ENCODE measurements around the gene HOXA6. TPM values are rescaled to one million over a fixed set of nuclear protein-coding genes. Genes with fewer than 3 reads are reported as not detected.
A peak's percentile ranks its signal among the peaks of the same experiment; 100 is the strongest.

Gene HOXA6
- total RNA-seq, 6 experiments from 2014 or later, result not detected

- Histone ChIP-seq H3K9me3 (no peaks in the 10 kb centered on the region), H3K27ac (no peak overlapping the region), H3K27me3 (peaks cover 0 to 16% of the 10 kb centered on the region in 2 donors), H3K4me1 (peaks cover 0 to 18% (median 3%) of the 10 kb centered on the region in 4 donors), H3K4me3 (no peak overlapping the region), H3K36me3 (no peaks in the 10 kb centered on the region)
- intact Hi-C loops (cut with DNase I), result no loop called here
- ATAC-seq, result no peak
- no peak for DNase-seq
- TF ChIP-seq POLR2A (IDR thresholded peaks at IDR 0.05) (no peak), CTCF (IDR thresholded peaks at IDR 0.05) (no peak)
- WGBS (ENCODE audit: insufficient coverage, low coverage, low lambda C conversion rate, missing lambda C conversion rate), result 58% methylated on average over 1 of the region's 1 CpG
Measured at GRCh38 chr7:27119412-27119911, 28.1 kb downstream of the HOXA6 start.

- H3K9me3 ChIP-seq, result no peaks in the 10 kb centered on the region
- WGBS (ENCODE audit: insufficient coverage, low coverage, low lambda C conversion rate, missing lambda C conversion rate), result 51% methylated on average over 3 of the region's 3 CpGs
- TF ChIP-seq CTCF (IDR thresholded peaks at IDR 0.05) (no peak), POLR2A (IDR thresholded peaks at IDR 0.05) (no peak)
- H3K27me3 ChIP-seq, result peaks cover 0 to 7% of the 10 kb centered on the region in 2 donors
- ATAC-seq (no peak), DNase-seq (no peak)
- H3K4me3 ChIP-seq, result no peak overlapping the region
- intact Hi-C loops (cut with DNase I), result no loop called here
- H3K4me1 ChIP-seq, result peaks cover 0 to 18% (median 3%) of the 10 kb centered on the region in 4 donors
- no peak overlapping the region for H3K27ac ChIP-seq
- no peaks in the 10 kb centered on the region for H3K36me3 ChIP-seq
Measured at GRCh38 chr7:27118580-27118979, 29.0 kb downstream of the HOXA6 start.

- TF ChIP-seq POLR2A (IDR thresholded peaks at IDR 0.05) (no peak), CTCF (IDR thresholded peaks at IDR 0.05) (no peak)
- Histone ChIP-seq H3K27ac (no peak overlapping the region), H3K4me3 (no peak overlapping the region), H3K27me3 (peaks cover 0 to 6% of the 10 kb centered on the region in 2 donors), H3K4me1 (peaks cover 0 to 18% (median 3%) of the 10 kb centered on the region in 4 donors), H3K36me3 (no peaks in the 10 kb centered on the region), H3K9me3 (no peaks in the 10 kb centered on the region)
- 48% methylated on average over 18 of the region's 19 CpGs for WGBS (ENCODE audit: insufficient coverage, low coverage, low lambda C conversion rate, missing lambda C conversion rate)
- intact Hi-C loops (cut with DNase I), result no loop called here
- no peak for DNase-seq
- peak; percentile 6 to 53 (median 26) for ATAC-seq
Measured at GRCh38 chr7:27117887-27118491, 29.6 kb downstream of the HOXA6 start.

GRCh38 chr7:27116962-27117886 is 30.4 kb downstream of the HOXA6 start:
- no peak for TF ChIP-seq POLR2A (IDR thresholded peaks at IDR 0.05)
- no peak for TF ChIP-seq CTCF (IDR thresholded peaks at IDR 0.05)
- Histone ChIP-seq H3K4me1 (peaks cover 0 to 11% (median 3%) of the 10 kb centered on the region in 4 donors), H3K27me3 (peaks cover 0 to 6% of the 10 kb centered on the region in 2 donors), H3K27ac (peak overlapping the region in 2 of 3 donors; percentile 26 to 81), H3K36me3 (no peaks in the 10 kb centered on the region), H3K9me3 (no peaks in the 10 kb centered on the region), H3K4me3 (no peak overlapping the region)
- DNase-seq (no peak), ATAC-seq (no peak)
- intact Hi-C loops (cut with DNase I), result no loop called here
- 36% methylated on average over 7 of the region's 12 CpGs for WGBS (ENCODE audit: insufficient coverage, low coverage, low lambda C conversion rate, missing lambda C conversion rate)
